Neural crest cell (in vitro differentiated cells): ENCODE results near the gene SH3PXD2B. TPM values are rescaled to one million over a fixed set of nuclear protein-coding genes. Genes with fewer than 3 reads are reported as not detected.
A peak's percentile ranks its signal among the peaks of the same experiment; 100 is the strongest.

Experiments
- DNase-seq: peaks from one replicate; pipeline ENCODE4 v3.0.0; 2021; ENCODE audit warnings: low read depth, mixed read lengths, low spot score
- H3K27ac Mint-ChIP-seq: one replicate; pipeline ENCODE4 v1.8.0; 2021; ENCODE audit warnings: mild to moderate bottlenecking, mixed read lengths; ENCODE audit not compliant: unreplicated experiment
- H3K27me3 Mint-ChIP-seq: 2 replicates; pipeline ENCODE4 v1.8.0; 2021; ENCODE audit warnings: low read depth, mild to moderate bottlenecking, mixed read lengths
- H3K36me3 Mint-ChIP-seq: 2 replicates; pipeline ENCODE4 v1.8.0; 2021; ENCODE audit warnings: low read depth, mild to moderate bottlenecking, mixed read lengths
- H3K4me1 Mint-ChIP-seq: 2 replicates; pipeline ENCODE4 v1.8.0; 2021; ENCODE audit warnings: mixed read lengths
- H3K4me3 Mint-ChIP-seq: one replicate; pipeline ENCODE4 v1.8.0; 2021; ENCODE audit warnings: mild to moderate bottlenecking, mixed read lengths
- H3K9me3 Mint-ChIP-seq: 2 replicates; pipeline ENCODE4 v1.8.0; 2021; ENCODE audit warnings: mixed read lengths
- total RNA-seq: library from RNA; stranded (reverse); gene quantifications from 2 replicates; pipeline ENCODE4 v1.2.1, GENCODE V29; 2021
- TF ChIP-seq, protein P1 (sequence below): fragments of 200-600 bp; sonication (generic); conservative IDR thresholded peaks from 2 replicates; pipeline ENCODE4 v1.5.0; 2021; ENCODE audit warnings: antibody characterized with exemption, mild to moderate bottlenecking

The SH3PXD2B gene
- total RNA-seq, 1 donor from 2014 or later, result 86.1 TPM

DNA sequence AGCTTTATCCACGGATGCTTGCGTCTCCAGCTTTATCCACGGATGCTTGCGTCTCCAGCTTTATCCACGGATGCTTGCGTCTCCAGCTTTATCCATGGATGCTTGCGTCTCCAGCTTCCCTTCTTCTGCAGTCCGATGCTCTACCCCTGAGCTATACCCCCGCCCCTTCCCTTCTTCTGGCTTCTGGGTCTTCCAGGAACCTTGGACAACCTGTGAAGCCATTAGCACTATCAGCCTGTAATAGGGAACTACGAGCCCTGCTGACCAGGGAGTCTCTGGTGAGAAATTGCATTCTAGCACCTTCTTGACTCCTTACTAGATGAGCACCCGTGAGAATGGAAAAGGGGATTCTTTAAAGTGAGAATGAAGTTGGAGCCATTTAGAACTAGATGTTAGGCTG is 39.1 kb upstream of the SH3PXD2B start:
- TF ChIP-seq, protein P1, sequence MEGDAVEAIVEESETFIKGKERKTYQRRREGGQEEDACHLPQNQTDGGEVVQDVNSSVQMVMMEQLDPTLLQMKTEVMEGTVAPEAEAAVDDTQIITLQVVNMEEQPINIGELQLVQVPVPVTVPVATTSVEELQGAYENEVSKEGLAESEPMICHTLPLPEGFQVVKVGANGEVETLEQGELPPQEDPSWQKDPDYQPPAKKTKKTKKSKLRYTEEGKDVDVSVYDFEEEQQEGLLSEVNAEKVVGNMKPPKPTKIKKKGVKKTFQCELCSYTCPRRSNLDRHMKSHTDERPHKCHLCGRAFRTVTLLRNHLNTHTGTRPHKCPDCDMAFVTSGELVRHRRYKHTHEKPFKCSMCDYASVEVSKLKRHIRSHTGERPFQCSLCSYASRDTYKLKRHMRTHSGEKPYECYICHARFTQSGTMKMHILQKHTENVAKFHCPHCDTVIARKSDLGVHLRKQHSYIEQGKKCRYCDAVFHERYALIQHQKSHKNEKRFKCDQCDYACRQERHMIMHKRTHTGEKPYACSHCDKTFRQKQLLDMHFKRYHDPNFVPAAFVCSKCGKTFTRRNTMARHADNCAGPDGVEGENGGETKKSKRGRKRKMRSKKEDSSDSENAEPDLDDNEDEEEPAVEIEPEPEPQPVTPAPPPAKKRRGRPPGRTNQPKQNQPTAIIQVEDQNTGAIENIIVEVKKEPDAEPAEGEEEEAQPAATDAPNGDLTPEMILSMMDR, result no peak
- Mint-ChIP-seq H3K4me1 (peaks cover 12% of the 10 kb centered on the region), H3K9me3 (no peaks in the 10 kb centered on the region), H3K36me3 (no peaks in the 10 kb centered on the region), H3K27ac (no peak overlapping the region), H3K4me3 (no peak overlapping the region), H3K27me3 (no peaks in the 10 kb centered on the region)
- no peak for DNase-seq

DNA sequence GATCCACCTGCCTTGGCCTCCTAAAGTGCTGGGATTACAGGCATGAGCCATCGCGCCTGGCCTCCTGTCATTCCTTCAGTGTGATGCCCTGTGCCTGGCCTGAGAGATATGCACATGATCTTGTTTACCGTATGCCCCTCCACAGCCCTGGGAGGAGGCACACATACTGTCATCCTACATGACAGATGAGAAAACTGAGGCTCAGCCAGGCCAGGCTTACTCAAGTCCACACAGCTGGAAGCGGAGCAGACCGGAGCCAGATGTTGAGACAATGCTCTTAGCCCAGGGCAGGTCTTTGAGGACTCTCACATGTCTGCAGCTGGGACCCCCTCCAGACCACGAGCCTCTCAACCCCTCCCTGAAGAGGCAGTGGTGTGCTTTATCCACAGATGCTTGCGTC is 38.7 kb upstream of the SH3PXD2B start:
- no peaks in the 10 kb centered on the region for H3K36me3 Mint-ChIP-seq
- no peak for DNase-seq
- TF ChIP-seq, protein P1, result no peak

DNA sequence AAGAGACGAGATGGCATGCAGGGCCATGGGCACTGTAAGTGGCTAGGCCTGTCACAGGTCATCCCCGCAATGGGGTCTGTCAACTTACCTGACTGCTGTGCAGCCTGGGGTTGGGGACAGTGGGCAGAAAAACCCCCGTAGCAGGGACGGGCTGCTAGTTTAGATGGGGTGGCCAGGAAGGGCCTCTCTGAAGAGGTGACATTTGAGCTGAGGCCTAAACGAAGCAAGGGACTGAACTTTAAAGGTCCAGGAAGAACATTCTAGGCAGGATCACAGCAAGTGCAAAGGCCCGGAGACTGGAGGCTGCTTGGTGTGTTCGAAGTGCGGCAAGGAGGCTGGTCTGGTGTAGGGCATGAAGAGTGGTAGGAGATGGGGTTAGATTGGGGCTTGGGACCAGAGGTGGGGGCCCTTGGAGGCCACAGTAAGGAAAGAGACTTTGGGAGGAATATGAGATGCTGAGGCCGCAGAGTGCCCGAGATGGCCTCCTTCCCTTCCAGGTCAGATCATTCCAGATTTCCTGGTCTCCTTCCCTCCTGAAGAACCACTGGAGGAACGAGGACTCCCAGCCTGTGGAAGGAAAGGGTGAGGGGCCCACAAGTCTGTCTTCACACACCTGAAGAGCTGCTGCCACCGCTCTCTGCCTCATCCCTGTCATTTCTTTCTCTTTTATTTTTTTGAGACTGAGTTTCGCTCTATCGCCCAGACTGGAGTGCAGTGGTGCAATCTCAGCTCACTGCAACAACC is 37.9 kb upstream of the SH3PXD2B start:
- H3K4me1 Mint-ChIP-seq, result peaks cover 12% of the 10 kb centered on the region
- no peak overlapping the region for H3K4me3 Mint-ChIP-seq
- H3K27ac Mint-ChIP-seq, result peak overlapping the region; percentile 73
- H3K9me3 Mint-ChIP-seq, result no peaks in the 10 kb centered on the region
- DNase-seq, result no peak
- H3K27me3 Mint-ChIP-seq, result no peaks in the 10 kb centered on the region
- no peaks in the 10 kb centered on the region for H3K36me3 Mint-ChIP-seq
- TF ChIP-seq, protein P1, result no peak

More for the DNA sequence above, 38.7 kb upstream of the SH3PXD2B start:
- no peaks in the 10 kb centered on the region for H3K9me3 Mint-ChIP-seq
- H3K27me3 Mint-ChIP-seq, result no peaks in the 10 kb centered on the region
- H3K27ac Mint-ChIP-seq, result no peak overlapping the region
- no peak overlapping the region for H3K4me3 Mint-ChIP-seq
- peaks cover 12% of the 10 kb centered on the region for H3K4me1 Mint-ChIP-seq

DNA sequence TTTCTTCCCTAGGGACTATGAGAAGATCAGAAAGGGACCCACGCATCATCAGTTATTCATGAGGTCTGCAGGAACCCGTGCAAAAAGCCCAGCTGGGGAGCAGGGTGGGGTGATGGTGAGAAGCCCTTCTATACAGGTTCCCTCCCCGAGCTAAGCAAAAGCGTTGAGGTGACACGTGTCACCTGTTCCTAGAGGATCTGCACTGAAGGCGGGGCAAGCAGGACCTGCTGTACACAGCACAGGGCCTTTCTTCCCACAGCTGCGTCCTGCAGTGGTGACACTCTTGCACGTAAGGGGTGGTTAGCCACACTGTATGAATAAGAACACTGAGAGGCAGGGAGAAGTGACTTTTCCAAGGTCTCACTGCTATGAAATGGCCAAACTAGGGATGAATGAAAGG is 37.2 kb upstream of the SH3PXD2B start:
- H3K27ac Mint-ChIP-seq, result no peak overlapping the region
- H3K36me3 Mint-ChIP-seq, result no peaks in the 10 kb centered on the region
- H3K4me1 Mint-ChIP-seq, result peaks cover 12% of the 10 kb centered on the region
- DNase-seq, result no peak
- no peak overlapping the region for H3K4me3 Mint-ChIP-seq
- H3K9me3 Mint-ChIP-seq, result no peaks in the 10 kb centered on the region
- H3K27me3 Mint-ChIP-seq, result no peaks in the 10 kb centered on the region
- TF ChIP-seq, protein P1, result no peak

DNA sequence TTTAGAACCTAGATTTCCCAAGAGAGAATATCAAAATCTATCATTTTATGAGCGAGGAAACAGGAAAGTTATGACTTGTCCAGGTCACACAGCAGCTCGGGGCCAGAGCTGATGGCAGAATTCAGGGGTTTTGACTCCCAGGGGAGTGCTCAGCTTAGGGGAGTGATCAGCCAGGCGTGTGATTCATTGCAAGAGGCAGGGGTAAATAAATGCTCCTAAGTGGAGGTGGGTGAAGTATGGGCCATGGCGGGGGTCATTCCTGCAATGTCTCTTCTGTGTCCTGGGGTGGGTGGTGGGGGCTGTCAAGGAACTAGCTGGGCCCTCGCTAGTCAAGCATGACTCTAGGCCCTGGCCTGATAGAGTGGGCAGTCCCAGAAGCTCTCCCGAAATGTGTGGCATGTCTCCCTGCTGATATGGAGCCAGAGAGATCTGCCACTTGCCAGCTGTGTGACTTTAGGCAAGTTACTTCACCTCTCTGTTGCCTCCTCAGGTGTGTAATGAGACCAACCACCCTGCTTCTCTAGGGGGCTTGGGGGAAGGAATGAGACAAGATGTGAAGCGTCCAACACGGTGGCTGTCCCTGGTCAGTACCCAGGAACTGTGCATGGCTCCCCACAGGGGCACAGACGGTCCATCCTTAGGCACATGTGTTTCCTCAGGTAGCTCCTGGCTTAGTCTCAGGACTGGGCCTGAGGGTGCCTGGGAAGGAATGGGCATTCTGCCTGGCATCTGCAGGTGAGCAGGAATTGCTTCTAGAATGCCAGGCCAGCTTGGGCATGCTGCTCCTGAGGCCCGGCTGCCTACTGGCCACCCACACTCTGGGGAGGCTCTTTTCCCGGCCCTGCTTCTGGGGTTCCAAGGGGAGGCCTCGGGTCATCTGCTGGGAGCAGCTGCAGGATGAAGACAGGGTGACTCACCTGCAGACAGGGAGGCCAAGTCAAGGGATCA is 36.5 kb upstream of the SH3PXD2B start:
- Mint-ChIP-seq H3K27me3 (no peaks in the 10 kb centered on the region), H3K36me3 (no peaks in the 10 kb centered on the region), H3K4me1 (peaks cover 12% of the 10 kb centered on the region), H3K4me3 (no peak overlapping the region), H3K27ac (no peak overlapping the region), H3K9me3 (no peaks in the 10 kb centered on the region)
- DNase-seq, result no peak
- TF ChIP-seq, protein P1, result no peak
